ENCODE measurements around the gene DOCK10.

DOCK10 gene

DNA sequence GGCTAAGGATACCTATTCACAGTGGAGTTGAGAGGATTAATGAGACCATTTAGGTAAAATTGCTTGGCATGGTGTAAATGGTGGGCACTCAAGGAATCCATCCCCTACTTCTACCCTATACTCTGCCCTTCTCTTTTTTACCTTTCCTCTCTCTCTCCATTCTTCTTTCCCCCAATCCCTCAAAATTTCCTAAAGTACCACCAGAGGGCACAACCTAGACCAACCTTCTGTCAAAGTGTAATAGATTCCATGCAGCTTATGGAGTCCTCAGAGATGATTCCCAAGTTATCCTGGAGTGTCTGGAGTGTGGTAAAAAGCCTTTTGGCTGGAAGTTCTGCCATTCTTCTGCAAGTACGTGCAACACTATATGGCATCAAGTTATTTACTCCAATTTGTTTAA, 293.1 kb downstream of the DOCK10 start:
- no peak overlapping the region for H3K4me2 ChIP-seq (ENCODE audit: low read length)
- no peaks in the 10 kb centered on the region for H3K9me3 ChIP-seq (replicated peaks; ENCODE audit: low read length)
- no peak overlapping the region for H3K4me3 ChIP-seq (ENCODE audit: low read length)
- no peaks in the 10 kb centered on the region for H3K36me3 ChIP-seq (ENCODE audit: insufficient read depth, low read length)
- no peaks in the 10 kb centered on the region for H3K4me1 ChIP-seq (ENCODE audit: control insufficient read depth, insufficient read depth, low read length)
- no peak overlapping the region for H3K9ac ChIP-seq (ENCODE audit: low read depth, low read length)
- H3K27me3 ChIP-seq (ENCODE audit: control insufficient read depth, insufficient read depth, low read length), result no peaks in the 10 kb centered on the region

DNA sequence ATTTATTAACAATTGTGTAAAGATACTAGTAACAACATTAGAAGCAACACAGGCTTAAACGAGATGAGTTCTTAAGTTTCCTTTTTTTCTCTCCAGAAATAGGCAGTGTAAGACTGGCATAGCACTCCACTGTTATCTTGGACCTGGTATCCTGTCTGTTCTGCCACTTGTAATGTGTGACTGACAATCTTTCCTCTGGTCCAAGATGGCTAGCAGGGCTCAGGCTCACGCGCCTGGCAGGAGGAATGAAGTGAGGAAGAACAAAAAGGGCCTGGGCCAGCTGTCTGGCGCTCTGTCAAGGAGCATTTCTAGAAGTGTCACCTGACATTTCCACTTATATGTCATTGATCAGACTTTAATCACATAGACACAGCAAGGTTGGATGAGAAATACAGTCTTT, 294.5 kb downstream of the DOCK10 start:
- no peaks in the 10 kb centered on the region for H3K9me3 ChIP-seq (replicated peaks; ENCODE audit: low read length)
- H3K36me3 ChIP-seq (ENCODE audit: insufficient read depth, low read length), result no peaks in the 10 kb centered on the region

DNA sequence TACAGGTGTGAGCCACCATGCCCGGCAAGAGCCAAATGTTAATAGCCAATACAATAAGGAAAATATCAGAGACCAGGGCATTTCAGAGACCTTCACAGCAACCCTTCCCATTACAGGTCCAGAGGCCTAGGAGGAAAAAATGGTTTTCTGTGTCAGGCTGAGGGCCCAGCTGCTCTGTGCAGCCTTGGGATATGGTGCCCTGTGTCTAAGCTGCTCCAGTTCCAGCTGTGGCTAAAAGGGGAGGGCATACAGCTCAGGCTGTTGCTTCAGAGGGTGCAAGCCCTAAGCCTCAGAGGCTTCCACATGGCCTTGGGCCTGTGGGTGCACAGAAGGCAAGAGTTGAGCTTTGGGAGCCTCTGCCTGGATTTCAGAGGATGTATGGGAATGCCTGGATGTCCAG, 306.0 kb downstream of the DOCK10 start:
- Histone ChIP-seq H3K36me3 (ENCODE audit: insufficient read depth, low read length) (no peaks in the 10 kb centered on the region), H3K4me1 (ENCODE audit: control insufficient read depth, insufficient read depth, low read length) (no peaks in the 10 kb centered on the region), H3K9ac (ENCODE audit: low read depth, low read length) (no peak overlapping the region), H3K4me3 (ENCODE audit: low read length) (no peak overlapping the region), H3K4me2 (ENCODE audit: low read length) (no peak overlapping the region), H3K27me3 (ENCODE audit: control insufficient read depth, insufficient read depth, low read length) (no peaks in the 10 kb centered on the region), H3K9me3 (replicated peaks; ENCODE audit: low read length) (no peaks in the 10 kb centered on the region)

More for the DNA sequence above, 294.5 kb downstream of the DOCK10 start:
- H3K4me3 ChIP-seq (ENCODE audit: low read length), result no peak overlapping the region
- H3K27me3 ChIP-seq (ENCODE audit: control insufficient read depth, insufficient read depth, low read length), result no peaks in the 10 kb centered on the region
- no peak overlapping the region for H3K4me2 ChIP-seq (ENCODE audit: low read length)
- no peaks in the 10 kb centered on the region for H3K4me1 ChIP-seq (ENCODE audit: control insufficient read depth, insufficient read depth, low read length)
- H3K9ac ChIP-seq (ENCODE audit: low read depth, low read length), result no peak overlapping the region

DNA sequence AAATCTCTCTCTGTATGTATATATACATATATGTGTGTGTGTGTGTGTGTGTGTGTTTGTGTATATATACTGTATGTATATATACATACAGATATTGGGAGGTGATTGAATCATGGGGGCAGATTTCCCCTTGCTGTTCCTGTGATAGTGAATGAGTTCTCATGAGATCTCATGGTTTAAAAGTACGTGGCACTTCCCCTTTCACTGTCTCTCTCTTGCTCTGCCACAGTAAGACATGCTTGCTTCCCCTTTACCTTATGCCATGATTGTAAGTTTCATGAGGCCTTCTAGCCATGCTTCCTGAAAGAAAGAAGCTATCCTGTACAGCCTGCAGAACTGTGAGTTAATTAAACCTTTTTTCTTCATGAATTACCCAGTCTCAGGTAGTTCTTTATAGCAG, 307.3 kb downstream of the DOCK10 start:
- no peaks in the 10 kb centered on the region for H3K36me3 ChIP-seq (ENCODE audit: insufficient read depth, low read length)
- no peaks in the 10 kb centered on the region for H3K27me3 ChIP-seq (ENCODE audit: control insufficient read depth, insufficient read depth, low read length)
- H3K4me2 ChIP-seq (ENCODE audit: low read length), result no peak overlapping the region
- H3K4me1 ChIP-seq (ENCODE audit: control insufficient read depth, insufficient read depth, low read length), result no peaks in the 10 kb centered on the region
- H3K4me3 ChIP-seq (ENCODE audit: low read length), result no peak overlapping the region
- H3K9me3 ChIP-seq (replicated peaks; ENCODE audit: low read length), result no peaks in the 10 kb centered on the region
- H3K9ac ChIP-seq (ENCODE audit: low read depth, low read length), result no peak overlapping the region

DNA sequence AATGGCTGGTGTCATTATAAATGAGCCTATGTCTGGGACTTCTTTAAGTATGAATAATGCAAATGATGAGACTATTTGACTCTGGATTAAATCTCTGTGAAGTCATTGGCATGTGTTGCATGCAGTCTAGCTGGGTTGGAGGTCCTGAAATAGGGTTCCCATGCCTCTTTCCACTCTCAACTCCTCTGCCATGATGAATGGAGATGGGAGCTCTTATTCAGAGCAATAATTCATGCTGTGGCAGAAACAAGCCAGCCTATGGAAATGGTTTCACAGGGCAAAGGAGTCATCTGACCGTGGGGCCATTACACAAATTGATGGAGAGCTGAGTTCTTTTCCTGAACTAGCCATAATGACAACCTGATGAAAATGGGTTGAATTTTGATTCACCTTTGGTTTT, 310.6 kb downstream of the DOCK10 start:
- no peaks in the 10 kb centered on the region for H3K4me1 ChIP-seq (ENCODE audit: control insufficient read depth, insufficient read depth, low read length)

DNA sequence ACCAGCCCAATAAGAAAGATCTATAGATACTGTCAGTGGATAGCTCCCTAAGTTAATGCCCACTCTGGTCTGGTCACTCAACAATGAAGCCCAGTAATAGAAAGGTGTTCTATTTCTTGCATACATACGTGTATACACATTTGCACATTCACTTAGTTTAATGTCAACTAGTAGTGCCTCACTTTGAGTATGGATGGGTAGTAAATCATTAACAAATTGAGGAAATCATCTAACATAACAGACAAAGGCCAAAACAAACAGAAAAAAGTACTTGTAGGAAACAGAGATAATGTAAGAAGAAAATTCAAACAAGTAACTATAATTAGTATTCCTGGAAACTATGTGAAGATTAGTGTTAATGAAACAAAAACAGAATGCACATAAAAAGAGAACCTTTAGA, 312.8 kb downstream of the DOCK10 start:
- H3K9me3 ChIP-seq (replicated peaks; ENCODE audit: low read length), result peaks cover 3% of the 10 kb centered on the region
- H3K4me1 ChIP-seq (ENCODE audit: control insufficient read depth, insufficient read depth, low read length), result no peaks in the 10 kb centered on the region
- no peak overlapping the region for H3K4me3 ChIP-seq (ENCODE audit: low read length)
- H3K36me3 ChIP-seq (ENCODE audit: insufficient read depth, low read length), result no peaks in the 10 kb centered on the region
- H3K9ac ChIP-seq (ENCODE audit: low read depth, low read length), result no peak overlapping the region
- no peak overlapping the region for H3K4me2 ChIP-seq (ENCODE audit: low read length)
- no peaks in the 10 kb centered on the region for H3K27me3 ChIP-seq (ENCODE audit: control insufficient read depth, insufficient read depth, low read length)

More for the DNA sequence above, 310.6 kb downstream of the DOCK10 start:
- no peaks in the 10 kb centered on the region for H3K36me3 ChIP-seq (ENCODE audit: insufficient read depth, low read length)
- no peak overlapping the region for H3K9ac ChIP-seq (ENCODE audit: low read depth, low read length)
- peaks cover 3% of the 10 kb centered on the region for H3K9me3 ChIP-seq (replicated peaks; ENCODE audit: low read length)
- no peak overlapping the region for H3K4me3 ChIP-seq (ENCODE audit: low read length)
- no peaks in the 10 kb centered on the region for H3K27me3 ChIP-seq (ENCODE audit: control insufficient read depth, insufficient read depth, low read length)
- H3K4me2 ChIP-seq (ENCODE audit: low read length), result no peak overlapping the region

DNA sequence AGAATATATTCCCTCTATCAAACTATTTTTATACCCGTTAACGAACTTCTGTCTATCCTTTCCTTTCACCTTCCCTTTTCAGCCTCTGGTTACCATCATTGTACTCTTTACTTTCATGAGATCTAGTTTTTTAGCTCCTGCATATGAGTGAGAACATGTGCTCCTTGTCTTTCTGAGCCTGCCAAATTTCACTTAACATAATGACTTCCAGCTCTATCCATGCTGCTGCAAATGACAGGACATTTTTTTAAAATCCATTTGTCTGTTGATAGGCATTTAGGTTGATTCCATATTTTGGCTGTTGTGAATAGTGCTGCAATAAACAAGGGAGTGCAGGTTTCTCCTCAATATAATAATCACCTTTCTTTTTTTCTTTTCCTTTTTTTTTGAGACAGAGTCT, 317.9 kb downstream of the DOCK10 start:
- no peaks in the 10 kb centered on the region for H3K36me3 ChIP-seq (ENCODE audit: insufficient read depth, low read length)
- no peak overlapping the region for H3K4me2 ChIP-seq (ENCODE audit: low read length)
- H3K27me3 ChIP-seq (ENCODE audit: control insufficient read depth, insufficient read depth, low read length), result no peaks in the 10 kb centered on the region
- peaks cover 3% of the 10 kb centered on the region for H3K9me3 ChIP-seq (replicated peaks; ENCODE audit: low read length)
- H3K4me3 ChIP-seq (ENCODE audit: low read length), result no peak overlapping the region
- H3K4me1 ChIP-seq (ENCODE audit: control insufficient read depth, insufficient read depth, low read length), result peaks cover 6% of the 10 kb centered on the region
- no peak overlapping the region for H3K9ac ChIP-seq (ENCODE audit: low read depth, low read length)

DNA sequence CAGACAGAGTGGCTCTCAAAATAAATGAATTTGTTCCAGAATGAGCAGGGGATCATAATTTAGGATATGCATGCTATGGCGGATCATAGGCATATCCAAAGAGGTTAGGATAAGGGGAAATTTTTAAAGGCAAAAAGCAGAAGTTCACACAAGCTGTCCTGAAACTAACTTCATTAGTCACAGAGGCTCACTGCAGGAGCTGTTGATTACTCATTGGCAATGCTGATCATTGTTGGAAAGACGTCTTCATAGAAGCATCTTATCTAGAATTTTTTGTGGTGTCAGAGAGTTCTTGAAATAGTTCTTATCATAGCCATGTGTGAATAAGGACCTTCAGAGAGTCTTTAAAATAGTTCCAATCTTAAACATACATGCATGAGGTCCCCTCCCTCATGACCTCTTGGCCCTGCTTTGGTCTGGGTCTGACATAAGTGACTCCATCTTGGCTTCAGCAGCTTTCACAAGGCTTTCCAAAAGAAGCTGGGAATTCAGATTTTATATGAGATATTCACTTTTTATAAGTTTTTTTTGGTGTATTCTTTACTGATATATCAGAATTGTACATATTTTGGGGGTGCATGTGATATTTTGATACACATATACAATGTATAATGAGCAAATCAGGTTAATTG, 318.6 kb downstream of the DOCK10 start:
- Histone ChIP-seq H3K9ac (ENCODE audit: low read depth, low read length) (no peak overlapping the region), H3K9me3 (replicated peaks; ENCODE audit: low read length) (peaks cover 3% of the 10 kb centered on the region), H3K4me2 (ENCODE audit: low read length) (no peak overlapping the region), H3K4me3 (ENCODE audit: low read length) (no peak overlapping the region), H3K27me3 (ENCODE audit: control insufficient read depth, insufficient read depth, low read length) (no peaks in the 10 kb centered on the region), H3K36me3 (ENCODE audit: insufficient read depth, low read length) (no peaks in the 10 kb centered on the region), H3K4me1 (ENCODE audit: control insufficient read depth, insufficient read depth, low read length) (peaks cover 6% of the 10 kb centered on the region)

DNA sequence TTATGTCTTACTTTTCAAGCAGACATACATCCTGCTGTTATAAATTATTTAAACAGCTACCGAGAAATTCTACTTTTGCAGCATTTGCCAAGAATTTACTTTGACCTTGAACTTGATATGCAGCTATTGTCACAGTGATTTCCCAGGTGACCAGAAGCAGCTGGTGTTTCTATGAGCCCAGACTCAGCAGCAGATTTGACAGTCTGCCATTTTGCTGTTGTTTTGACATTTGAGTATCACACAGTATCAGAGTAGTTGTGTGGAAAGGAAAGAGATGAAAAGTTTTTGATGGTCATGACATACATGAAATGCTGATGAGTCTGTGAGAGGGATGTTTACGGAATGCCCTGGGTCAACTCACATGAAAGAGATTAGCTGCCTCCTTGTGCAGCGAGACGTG, 319.5 kb downstream of the DOCK10 start:
- H3K9me3 ChIP-seq (replicated peaks; ENCODE audit: low read length), result no peaks in the 10 kb centered on the region
- no peak overlapping the region for H3K9ac ChIP-seq (ENCODE audit: low read depth, low read length)
- H3K4me2 ChIP-seq (ENCODE audit: low read length), result no peak overlapping the region
- peaks cover 6% of the 10 kb centered on the region for H3K4me1 ChIP-seq (ENCODE audit: control insufficient read depth, insufficient read depth, low read length)
- no peak overlapping the region for H3K4me3 ChIP-seq (ENCODE audit: low read length)
- H3K27me3 ChIP-seq (ENCODE audit: control insufficient read depth, insufficient read depth, low read length), result no peaks in the 10 kb centered on the region
- no peaks in the 10 kb centered on the region for H3K36me3 ChIP-seq (ENCODE audit: insufficient read depth, low read length)

DNA sequence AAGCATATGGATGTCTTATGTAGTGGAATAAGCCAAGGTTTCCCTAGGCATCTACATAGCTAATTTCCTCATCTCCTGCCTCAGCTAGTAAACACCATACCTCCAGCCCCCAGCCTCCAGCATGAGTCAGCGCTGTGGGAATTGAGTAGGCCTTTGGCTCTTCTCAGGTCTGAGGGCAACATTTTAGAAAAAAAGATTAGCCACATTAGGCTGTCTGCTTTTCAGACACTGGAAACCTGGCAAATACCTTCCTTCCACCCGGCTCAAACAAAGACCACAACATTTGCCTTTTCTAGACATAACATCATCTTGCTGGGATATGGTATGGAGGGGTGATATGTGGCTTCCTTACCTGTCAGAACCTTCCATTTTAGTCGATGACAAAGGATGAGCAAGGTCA, 320.0 kb downstream of the DOCK10 start:
- no peaks in the 10 kb centered on the region for H3K9me3 ChIP-seq (replicated peaks; ENCODE audit: low read length)
- no peak overlapping the region for H3K4me2 ChIP-seq (ENCODE audit: low read length)
- H3K4me1 ChIP-seq (ENCODE audit: control insufficient read depth, insufficient read depth, low read length), result peaks cover 6% of the 10 kb centered on the region
- no peaks in the 10 kb centered on the region for H3K36me3 ChIP-seq (ENCODE audit: insufficient read depth, low read length)
- H3K27me3 ChIP-seq (ENCODE audit: control insufficient read depth, insufficient read depth, low read length), result no peaks in the 10 kb centered on the region
- no peak overlapping the region for H3K4me3 ChIP-seq (ENCODE audit: low read length)
- H3K9ac ChIP-seq (ENCODE audit: low read depth, low read length), result no peak overlapping the region

DNA sequence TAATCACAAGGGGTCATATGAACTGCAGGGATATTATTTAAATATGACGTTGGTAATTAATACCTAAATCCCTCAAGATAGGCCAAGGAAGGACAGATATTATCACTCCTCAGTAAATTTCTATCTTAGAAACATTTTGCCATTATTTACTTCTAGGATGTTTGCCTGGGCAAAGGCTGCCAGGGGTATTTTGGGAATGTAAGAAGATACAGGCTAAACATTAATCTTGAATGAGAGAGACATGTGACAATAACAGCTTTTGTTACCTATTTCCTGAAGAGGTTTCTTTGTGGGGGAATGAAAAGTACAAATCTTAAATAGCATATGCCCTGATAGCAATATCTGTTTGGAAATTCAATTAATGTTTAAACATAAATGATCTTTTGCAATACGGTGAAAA, 325.3 kb downstream of the DOCK10 start:
- Histone ChIP-seq H3K9me3 (replicated peaks; ENCODE audit: low read length) (no peaks in the 10 kb centered on the region), H3K36me3 (ENCODE audit: insufficient read depth, low read length) (no peaks in the 10 kb centered on the region), H3K9ac (ENCODE audit: low read depth, low read length) (no peak overlapping the region), H3K4me3 (ENCODE audit: low read length) (no peak overlapping the region), H3K4me2 (ENCODE audit: low read length) (no peak overlapping the region), H3K27me3 (ENCODE audit: control insufficient read depth, insufficient read depth, low read length) (peaks cover 3% of the 10 kb centered on the region), H3K4me1 (ENCODE audit: control insufficient read depth, insufficient read depth, low read length) (no peaks in the 10 kb centered on the region)

DNA sequence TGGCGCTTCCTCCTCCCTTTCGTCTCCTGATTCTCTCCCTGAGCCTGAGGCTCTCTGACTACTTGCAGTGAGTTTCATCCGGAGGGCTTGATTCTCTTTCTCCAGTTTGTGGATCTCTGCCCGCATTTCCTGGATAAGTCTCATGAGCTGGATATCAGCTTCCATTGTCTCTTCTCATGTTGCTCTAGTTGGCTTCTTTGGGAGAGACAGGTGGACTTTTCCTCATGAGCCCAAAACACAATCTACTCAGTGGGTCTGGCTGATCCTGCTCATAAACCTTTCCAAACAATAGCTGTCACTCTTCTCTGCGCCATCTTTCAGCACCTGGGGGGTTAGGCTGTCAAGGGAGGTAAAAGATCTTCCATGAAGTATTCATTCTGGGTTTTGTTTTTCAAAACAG, 326.1 kb downstream of the DOCK10 start, which contains the start of gene CCDC195:
Gene CCDC195 (minus strand): TSS at position 165 of the 400 bp plus-strand sequence. CDS start 0 bp downstream, at position 165.
- Histone ChIP-seq H3K9me3 (replicated peaks; ENCODE audit: low read length) (no peaks in the 10 kb centered on the region), H3K4me3 (ENCODE audit: low read length) (no peak within 1 kb of the TSS), H3K36me3 (ENCODE audit: insufficient read depth, low read length) (no peaks in the 10 kb centered on the region), H3K4me1 (ENCODE audit: control insufficient read depth, insufficient read depth, low read length) (no peaks in the 10 kb centered on the region), H3K4me2 (ENCODE audit: low read length) (no peak within 1 kb of the TSS), H3K27me3 (ENCODE audit: control insufficient read depth, insufficient read depth, low read length) (peaks cover 3% of the 10 kb centered on the region), H3K9ac (ENCODE audit: low read depth, low read length) (no peak within 1 kb of the TSS)

Measured in skeletal muscle satellite cell (primary cell).